Measurements from ENCODE around the gene ANAPC15. TPM values are rescaled to one million over a fixed set of nuclear protein-coding genes. Genes with fewer than 3 reads are reported as not detected.

ANAPC15 gene
- total and polyA plus RNA-seq, 2 donors (not counting 3 experiments of a cell fraction or from before 2014, with no cell fraction given) = 67.0 to 70.5 TPM

DNA sequence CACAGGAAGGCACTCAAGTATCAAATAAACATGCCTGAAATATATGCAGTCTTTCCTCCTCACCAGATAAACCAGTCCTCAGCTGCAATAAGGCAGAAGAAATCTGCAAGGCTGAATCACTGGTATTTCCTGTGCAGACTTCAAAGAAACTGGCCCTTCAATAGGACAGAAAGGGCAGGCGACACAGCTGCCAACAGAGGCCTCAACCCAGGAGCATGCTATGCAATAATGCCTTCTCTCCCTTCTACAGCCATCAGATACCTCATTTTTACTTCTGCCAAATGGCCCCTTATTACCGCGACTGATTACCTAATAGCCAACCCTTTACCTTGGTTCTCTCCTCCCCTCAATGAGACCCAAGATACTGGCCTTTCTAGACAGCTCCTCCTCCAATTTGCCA, 40.1 kb downstream of the ANAPC15 start:
- no peak overlapping the region for H2AFZ ChIP-seq (ENCODE audit: low read depth, low read length)
- H3K9me1 ChIP-seq (replicated peaks; ENCODE audit: control insufficient read depth, extremely low read depth, insufficient read depth, low read length) = no peaks in the 10 kb centered on the region
- H3K79me2 ChIP-seq (ENCODE audit: control insufficient read depth, insufficient read depth, low read length) = peaks cover 85% of the 10 kb centered on the region
- H3K4me3 ChIP-seq (replicated peaks in 1 of 3; ENCODE audit: insufficient read depth in 1 of 3, low read depth in 1 of 3, low read length in 3 of 3) = peak overlapping the region in 1 of 3 experiments; percentile 4
- H3K27me3 ChIP-seq (ENCODE audit: control insufficient read depth in 2 of 2, insufficient read depth in 2 of 2, low read length in 2 of 2) = no peaks in the 10 kb centered on the region
- TSS peak; percentile 24 for BruUV-seq (replicated peaks)
- H3K9me3 ChIP-seq (replicated peaks; ENCODE audit: control insufficient read depth, insufficient read depth, low read length) = no peaks in the 10 kb centered on the region
- peaks cover 54% of the 10 kb centered on the region for H3K4me1 ChIP-seq (ENCODE audit: control insufficient read depth, extremely low read depth, insufficient read depth, low read length)
- dilution Hi-C loops (cut with MboI; ENCODE audit: extremely low pct_ligation_motif_present, low sequenced_read_pairs) = no loop called here
- H3K4me2 ChIP-seq (ENCODE audit: insufficient read depth, low read length) = peak overlapping the region; percentile 75
- TF ChIP-seq EZH2 (IDR thresholded peaks at IDR 0.05; ENCODE audit: borderline replicate concordance, low read depth, low read length, severe bottlenecking) (no peak), POLR2AphosphoS5 (IDR thresholded peaks at IDR 0.05; ENCODE audit: insufficient read depth, low read depth, low read length) (peak; percentile 78), JUN (IDR thresholded peaks at IDR 0.05; ENCODE audit: borderline replicate concordance, insufficient read depth, insufficient read length, low read depth) (peak; percentile 77), FOS (IDR thresholded peaks at IDR 0.05; ENCODE audit: borderline replicate concordance, insufficient read depth, low read length) (peak; percentile 77)
- TF ChIP-seq, protein P1, sequence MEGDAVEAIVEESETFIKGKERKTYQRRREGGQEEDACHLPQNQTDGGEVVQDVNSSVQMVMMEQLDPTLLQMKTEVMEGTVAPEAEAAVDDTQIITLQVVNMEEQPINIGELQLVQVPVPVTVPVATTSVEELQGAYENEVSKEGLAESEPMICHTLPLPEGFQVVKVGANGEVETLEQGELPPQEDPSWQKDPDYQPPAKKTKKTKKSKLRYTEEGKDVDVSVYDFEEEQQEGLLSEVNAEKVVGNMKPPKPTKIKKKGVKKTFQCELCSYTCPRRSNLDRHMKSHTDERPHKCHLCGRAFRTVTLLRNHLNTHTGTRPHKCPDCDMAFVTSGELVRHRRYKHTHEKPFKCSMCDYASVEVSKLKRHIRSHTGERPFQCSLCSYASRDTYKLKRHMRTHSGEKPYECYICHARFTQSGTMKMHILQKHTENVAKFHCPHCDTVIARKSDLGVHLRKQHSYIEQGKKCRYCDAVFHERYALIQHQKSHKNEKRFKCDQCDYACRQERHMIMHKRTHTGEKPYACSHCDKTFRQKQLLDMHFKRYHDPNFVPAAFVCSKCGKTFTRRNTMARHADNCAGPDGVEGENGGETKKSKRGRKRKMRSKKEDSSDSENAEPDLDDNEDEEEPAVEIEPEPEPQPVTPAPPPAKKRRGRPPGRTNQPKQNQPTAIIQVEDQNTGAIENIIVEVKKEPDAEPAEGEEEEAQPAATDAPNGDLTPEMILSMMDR (IDR thresholded peaks at IDR 0.05; ENCODE audit: extremely low read depth in 1 of 2, insufficient read depth in 1 of 2, low read depth in 1 of 2, low read length in 2 of 2) = no peak
- no peaks in the 10 kb centered on the region for H4K20me1 ChIP-seq (replicated peaks; ENCODE audit: control insufficient read depth, extremely low read depth, insufficient read depth, low read length)
- intact Hi-C loops (cut with micrococcal nuclease) = loop anchor here (1.0 kb wide), 2 partner anchors 8 to 31 kb away; partner anchors contain the start of genes LRRC51 and NUMA1
- CTCF ChIA-PET = interaction anchor here (0.9 to 6.9 kb wide), 8 partner anchors 19 to 112 kb away, joined by 3 to 46 read pairs (median 4); no protein-coding TSS in a partner anchor
- FAIRE-seq (peak; percentile 94), DNase-seq (ENCODE audit: low read depth, low spot score) (peak; percentile 80)
- peak overlapping the region; percentile 65 for H3K27ac ChIP-seq (ENCODE audit: insufficient read depth, low read depth, low read length)
- POLR2A ChIA-PET = interaction anchor here (1.1 to 1.2 kb wide), 2 partner anchors 40 to 151 kb away, joined by 3 read pairs; partner anchors contain the start of gene ANAPC15
- H3K36me3 ChIP-seq (ENCODE audit: control insufficient read depth in 2 of 2, extremely low read depth in 1 of 2, insufficient read depth in 2 of 2, low read length in 2 of 2) = no peaks in the 10 kb centered on the region
- H3K9ac ChIP-seq (replicated peaks; ENCODE audit: extremely low read depth, insufficient read depth, low read length) = peak overlapping the region; percentile 35

All from endothelial cell of umbilical vein (primary cell).